K562 treated with DMSO at 1 percent for 4 hours (cell line): ENCODE measurements around the gene USP30. TPM values are rescaled to one million over a fixed set of nuclear protein-coding genes. Genes with fewer than 3 reads are reported as not detected.

Experiments used
- total RNA-seq: library from RNA; unstranded; fragments of 300-600 nt; gene quantifications from 2 replicates; pipeline ENCODE4 v1.2.3, GENCODE V29; 2022; ENCODE audit not compliant: insufficient read depth

Gene USP30, protein sequence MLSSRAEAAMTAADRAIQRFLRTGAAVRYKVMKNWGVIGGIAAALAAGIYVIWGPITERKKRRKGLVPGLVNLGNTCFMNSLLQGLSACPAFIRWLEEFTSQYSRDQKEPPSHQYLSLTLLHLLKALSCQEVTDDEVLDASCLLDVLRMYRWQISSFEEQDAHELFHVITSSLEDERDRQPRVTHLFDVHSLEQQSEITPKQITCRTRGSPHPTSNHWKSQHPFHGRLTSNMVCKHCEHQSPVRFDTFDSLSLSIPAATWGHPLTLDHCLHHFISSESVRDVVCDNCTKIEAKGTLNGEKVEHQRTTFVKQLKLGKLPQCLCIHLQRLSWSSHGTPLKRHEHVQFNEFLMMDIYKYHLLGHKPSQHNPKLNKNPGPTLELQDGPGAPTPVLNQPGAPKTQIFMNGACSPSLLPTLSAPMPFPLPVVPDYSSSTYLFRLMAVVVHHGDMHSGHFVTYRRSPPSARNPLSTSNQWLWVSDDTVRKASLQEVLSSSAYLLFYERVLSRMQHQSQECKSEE
- 1.5 and 2.8 TPM in 2 replicates for total RNA-seq

DNA sequence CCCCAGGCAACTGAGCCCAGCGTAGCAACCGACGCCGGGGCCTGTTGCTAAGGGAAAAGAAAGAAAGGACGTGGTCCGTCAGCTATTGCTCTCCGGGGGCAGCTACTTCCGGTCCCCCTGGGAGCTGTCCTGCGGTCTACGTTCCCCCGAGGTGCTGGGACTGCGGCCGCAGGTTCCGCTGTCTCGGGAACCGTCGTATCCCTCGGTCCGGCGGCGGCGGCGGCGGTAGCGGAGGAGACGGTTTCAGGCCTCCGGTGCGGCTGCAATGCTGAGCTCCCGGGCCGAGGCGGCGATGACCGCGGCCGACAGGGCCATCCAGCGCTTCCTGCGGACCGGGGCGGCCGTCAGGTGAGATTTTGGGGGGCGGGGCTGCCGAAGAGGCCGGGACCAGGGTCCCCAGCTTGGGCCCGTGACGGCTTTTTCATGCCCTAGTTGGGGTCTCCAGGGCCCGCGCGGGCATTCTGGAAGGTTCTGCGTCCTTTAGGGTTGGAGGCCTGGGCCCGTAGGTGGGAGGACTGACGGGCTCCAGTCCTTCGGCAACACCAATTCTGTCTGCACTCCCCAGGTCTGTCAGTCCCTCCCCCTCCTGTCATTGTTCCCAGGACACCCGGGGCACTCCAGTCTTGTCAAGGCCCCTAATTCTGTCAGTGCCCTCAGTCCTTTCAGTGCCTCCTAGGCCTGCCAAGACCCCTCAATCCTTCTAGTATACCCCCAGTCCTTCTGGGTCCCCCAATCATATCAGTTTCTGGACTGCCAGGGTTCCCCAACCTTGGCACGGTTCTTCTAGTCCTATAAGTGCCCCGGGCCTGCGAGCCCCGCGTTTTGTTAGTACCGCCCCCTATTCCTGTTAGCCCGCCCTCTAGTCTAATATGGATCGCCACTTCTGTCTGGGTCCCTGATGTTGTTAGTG is at the start of gene USP30:
Gene USP30 (plus strand): TSS at position 163 of the 910 bp plus-strand sequence. CDS start 103 bp downstream, at position 266.

DNA sequence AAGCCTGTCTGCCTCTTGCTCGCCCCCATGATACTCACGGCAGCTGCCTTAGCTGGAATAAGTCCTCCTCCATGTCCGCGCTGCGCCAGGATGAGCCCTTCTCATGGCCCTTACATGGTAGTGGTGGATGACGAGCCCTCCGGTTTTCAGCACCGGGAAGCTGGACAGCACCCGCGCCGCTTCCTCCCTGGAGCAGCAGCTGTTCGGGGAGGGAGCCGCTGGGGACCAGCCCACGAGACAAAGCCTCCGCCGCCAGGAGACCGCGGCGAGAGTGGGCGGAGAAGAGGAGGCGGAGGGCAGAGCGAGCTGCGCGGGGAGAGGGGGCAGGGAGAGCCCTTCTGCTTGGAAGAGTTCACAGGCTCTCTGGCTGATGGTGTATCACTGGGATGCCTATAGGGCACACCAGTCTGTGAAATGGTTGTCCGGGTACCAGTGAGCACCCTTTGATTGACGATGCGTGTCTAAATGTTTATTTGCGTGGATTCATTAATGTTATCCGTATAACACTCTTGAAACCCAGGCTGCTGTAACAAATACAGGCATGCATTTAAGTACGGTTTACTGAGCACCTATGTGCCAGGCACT is 31.5 kb upstream of the USP30 start, which contains the start of gene SVOP:
Gene SVOP (minus strand): TSS at position 273 of the 585 bp plus-strand sequence. CDS start 200 bp downstream, at position 73.

DNA sequence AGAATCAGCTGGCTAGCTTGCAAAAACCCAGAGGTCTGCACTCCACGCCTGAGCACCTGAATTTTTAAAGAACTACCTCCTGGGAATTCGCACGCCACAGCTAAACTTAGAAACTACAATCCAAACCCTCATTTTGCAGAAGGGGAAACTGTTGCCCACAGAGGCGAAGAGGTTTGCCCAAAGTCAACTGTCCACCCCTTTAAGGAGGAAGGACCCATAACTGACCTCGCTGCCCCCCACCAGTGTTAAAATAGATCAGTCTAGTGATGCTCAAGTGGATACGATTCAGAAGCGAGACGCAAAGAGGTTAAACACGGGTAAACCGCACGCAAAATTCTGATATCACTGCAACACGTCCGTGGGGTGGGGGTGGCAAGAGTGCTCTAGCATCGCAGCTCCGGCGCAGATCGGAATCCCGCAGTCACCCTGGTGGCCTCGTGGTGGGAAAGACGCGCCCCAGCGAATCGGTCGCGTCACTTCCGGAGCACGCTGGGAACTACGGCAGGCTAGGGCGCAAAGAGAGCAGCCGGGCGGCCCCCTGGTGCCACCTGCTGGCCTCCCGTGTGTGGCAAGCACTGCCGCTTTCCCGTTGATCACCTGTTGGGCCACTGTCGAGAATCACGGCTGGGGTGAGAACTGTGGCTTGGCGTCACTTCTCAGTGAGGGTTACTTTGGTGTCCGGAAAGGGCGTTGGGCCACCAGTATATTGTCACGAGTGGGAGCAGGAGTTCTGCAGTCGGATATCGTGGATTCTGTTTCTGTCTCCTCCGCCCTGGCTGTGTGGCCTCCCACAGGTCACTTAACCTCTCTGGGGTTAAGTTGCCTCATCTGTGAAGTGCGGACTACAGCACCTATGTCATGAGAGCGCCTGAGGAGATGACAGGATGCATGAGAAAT is 40.9 kb downstream of the USP30 start, which contains the start of gene ALKBH2:
Gene ALKBH2 (minus strand): TSS at position 451 of the 897 bp plus-strand sequence. CDS start 686 bp downstream, outside the sequence.

DNA sequence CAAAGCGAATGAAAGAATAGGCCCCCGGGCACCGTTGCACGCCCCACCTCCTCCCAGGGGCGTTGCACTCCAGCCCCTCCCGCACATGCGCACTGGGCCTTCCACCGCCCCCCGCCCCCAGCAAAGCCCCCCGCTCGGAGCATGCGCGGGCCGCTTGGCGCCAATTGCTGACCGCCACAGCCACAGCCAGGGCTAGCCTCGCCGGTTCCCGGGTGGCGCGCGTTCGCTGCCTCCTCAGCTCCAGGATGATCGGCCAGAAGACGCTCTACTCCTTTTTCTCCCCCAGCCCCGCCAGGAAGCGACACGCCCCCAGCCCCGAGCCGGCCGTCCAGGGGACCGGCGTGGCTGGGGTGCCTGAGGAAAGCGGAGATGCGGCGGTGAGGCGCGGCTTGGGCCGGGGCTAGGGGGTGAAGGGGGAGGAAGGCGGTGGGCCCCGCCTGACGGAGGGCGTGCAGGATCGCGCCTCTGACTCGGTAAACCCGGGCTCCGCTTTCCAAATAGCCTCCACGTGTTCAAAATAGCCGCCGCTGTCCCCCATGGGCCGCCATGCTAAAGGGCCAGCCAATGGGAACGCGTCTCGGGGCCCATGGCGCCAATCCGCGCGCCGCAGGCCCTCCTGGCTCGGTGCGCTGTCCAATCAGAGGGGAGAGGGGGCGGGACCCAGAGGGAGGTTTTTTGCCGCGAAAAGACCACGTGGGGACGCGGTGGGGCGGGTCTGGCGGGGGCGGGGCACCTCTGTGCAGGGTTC is 45.2 kb downstream of the USP30 start, which contains the start of gene UNG:
Gene UNG (plus strand): TSS at position 163 of the 748 bp plus-strand sequence. CDS start 83 bp downstream, at position 246.

DNA sequence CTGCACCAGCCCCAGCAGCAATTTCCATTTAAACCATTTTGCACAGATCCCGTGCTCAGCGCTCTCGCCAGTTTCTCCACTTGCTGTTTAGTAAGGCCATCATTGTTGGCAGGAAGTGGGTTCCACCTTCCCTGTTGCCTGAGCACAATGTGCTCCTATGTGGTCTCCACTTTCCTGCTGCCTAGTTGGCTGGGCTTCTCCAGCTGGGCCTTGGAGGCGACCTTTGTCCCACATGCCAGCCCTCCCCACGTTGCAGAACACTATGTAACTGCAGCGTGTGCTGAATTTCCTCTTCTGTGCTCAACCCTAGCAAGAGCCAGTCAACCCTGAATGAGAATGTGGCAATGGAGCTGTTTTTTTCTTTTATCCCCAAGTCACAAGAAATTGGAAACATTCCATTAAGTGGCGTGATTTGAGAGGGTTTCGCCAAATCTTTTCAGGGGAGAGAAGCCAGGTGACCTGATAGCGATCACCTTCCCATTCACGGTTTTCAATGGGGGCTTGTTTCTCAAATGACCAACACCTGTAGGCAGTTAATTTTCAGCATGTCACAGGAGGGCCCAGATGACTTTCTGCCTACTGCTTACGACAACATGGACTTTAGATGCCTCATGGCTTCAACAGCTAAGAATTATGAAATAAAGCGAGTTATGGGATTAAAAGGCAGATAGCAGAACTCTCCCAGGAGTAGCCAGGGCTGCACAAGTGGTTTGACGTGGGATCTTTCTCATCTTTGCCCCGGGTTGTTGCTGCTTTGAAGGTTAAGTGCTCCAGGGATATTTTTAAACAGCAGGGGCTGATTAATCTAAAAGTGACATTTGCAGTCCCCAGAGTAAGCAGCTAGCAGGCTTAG is 63.6 kb downstream of the USP30 start, which contains the start of gene ACACB:
Gene ACACB (plus strand): TSS at position 830 of the 853 bp plus-strand sequence. CDS start 22,819 bp downstream, outside the sequence.

Other genes starting within 250 kb of the USP30 start
- 6.4 and 10.2 TPM in 2 replicates for gene SSH1, start 195.0 kb upstream of the USP30 start, total RNA-seq
- gene DAO, start 172.5 kb upstream of the USP30 start, total RNA-seq, result not detected in 2 replicates
- 0.16 TPM in 1 of 2 replicates, not detected in the other for gene SVOP, start 31.5 kb upstream of the USP30 start, total RNA-seq
- 16.0 and 23.0 TPM in 2 replicates for gene ALKBH2, start 40.9 kb downstream of the USP30 start, total RNA-seq
- gene UNG, start 45.0 kb downstream of the USP30 start, total RNA-seq, result 17.1 and 25.8 TPM in 2 replicates
- 3.5 and 6.7 TPM in 2 replicates for gene ACACB, start 64.0 kb downstream of the USP30 start, total RNA-seq